Heart right ventricle (tissue), 16 donors: Measurements from ENCODE around the gene SIL1. TPM values are rescaled to one million over a fixed set of nuclear protein-coding genes. Genes with fewer than 3 reads are reported as not detected.

Experiments
- ATAC-seq, 8 donors: fragments of 200-7000 bp; cut with Tn5 transposase; one replicate each; pipeline ENCODE4 v1.9.1; 2020; ENCODE audit warnings: mild to moderate bottlenecking in 8 of 8, moderate library complexity in 8 of 8, moderate number of reproducible peaks in 1 of 8
- DNase-seq, 2 donors: peaks; one replicate each; pipeline ENCODE4 v3.0.0-alpha.2; 2020
- H3K27ac ChIP-seq, 10 donors: fragments of 200-600 bp; sonication (generic) in 2 of 10; one replicate each; pipeline versions ENCODE4 v1.5.0 to v1.8.0; 2020 to 2022; ENCODE audit warnings: mild to moderate bottlenecking in 3 of 10
- H3K27me3 ChIP-seq, 7 donors: fragments of 200-600 bp; one replicate each; pipeline ENCODE4 v1.8.0; 2021 to 2022; ENCODE audit warnings: mild to moderate bottlenecking in 2 of 7
- H3K36me3 ChIP-seq, 9 donors: fragments of 200-600 bp; sonication (generic) in 1 of 9; one replicate each; pipeline versions ENCODE4 v1.5.0 to v1.8.0; 2020 to 2022; ENCODE audit warnings: mild to moderate bottlenecking in 2 of 9
- H3K4me1 ChIP-seq, 9 donors: fragments of 200-600 bp; sonication (generic) in 1 of 9; one replicate each; pipeline versions ENCODE4 v1.5.0 to v1.8.0; 2020 to 2022; ENCODE audit warnings: mild to moderate bottlenecking in 4 of 9
- H3K4me3 ChIP-seq, 10 donors: fragments of 200-600 bp; sonication (generic) in 2 of 10; one replicate each; pipeline versions ENCODE4 v1.5.0 to v1.8.0; 2020 to 2022; ENCODE audit warnings: mild to moderate bottlenecking in 7 of 10, moderate library complexity in 2 of 10
- H3K9me3 ChIP-seq, 11 donors: fragments of 200-600 bp in 10 of 11; sonication (generic) in 2 of 11; one replicate each; pipeline versions ENCODE4 v1.5.0 to v1.8.0; 2013 to 2022; ENCODE audit warnings: mild to moderate bottlenecking in 2 of 11, control low read depth in 1 of 11, moderate library complexity in 1 of 11
- WGBS, 2 donors: extraction: QIAGEN DNeasy Blood & Tissue Kit; methylation state at CpG; one replicate each; pipeline ENCODE4 v1.1.7; 2013; ENCODE audit warnings: inconsistent platforms in 1 of 2; 5-methylcytosine and 5-hydroxymethylcytosine counted together
- intact Hi-C, 10 donors: fragments of 100-400 bp; cut with DNase I; formaldehyde crosslinking; loops; one replicate each; pipeline versions ENCODE4 v1.11.1 to v1.14.2; 2022
- polyA plus RNA-seq, 2 donors: library from polyadenylated mRNA; stranded (reverse); fragments of 200-250 nt; gene quantifications; one replicate each; pipeline ENCODE4 v1.2.3, GENCODE V29; 2013
- total RNA-seq, 10 donors: library from RNA; stranded (reverse); fragmentation: NEBNext Ultra II Directional in 3 of 10; extraction: Animal tissue kit (Norgen Biotek cat#: 25700) in 3 of 10; gene quantifications; one replicate each; pipeline versions ENCODE4 v1.2.1 to v1.2.4, GENCODE V29; 2021 to 2023
- TF ChIP-seq, protein P1 (sequence below), 9 donors: fragments of 200-600 bp; sonication (generic) in 2 of 9; IDR thresholded peaks; one replicate each; pipeline versions ENCODE4 v1.5.0 to v1.8.0; 2021 to 2022; ENCODE audit warnings: antibody characterized with exemption in 9 of 9, mild to moderate bottlenecking in 5 of 9, moderate library complexity in 1 of 9
- donor health status: Arrhythmogenic right ventricular cardiomyopathy.
- donor health status: ischemic (EF 13 %, LVEDD 7.1; RV severe dilation, severe dysfunction).
- donor health status: healthy with polysubstance abuse.
- donor health status: DM: no; HTN: yes; CAD: no.
- donor health status: DM: no; HTN: no; CAD: no.
- donor health status: ischemic (EF 25% LVEDD 6.9; RV normal size, moderate dysfunction).
- donor health status: ischemic (EF 25% LVEDD 5.7; RV mildly dilated, moderate dysfunction).
- donor health status: healthy.
- donor health status: DM: yes; HTN: yes; CAD: no.
- donor health status: Ischemic cardiomyopathy.
- donor health status: ischemic (EF 35%, LVEDD 5.7; RV mildly dilated, moderate dysfunction).
- donor health status: nonischemic (EF 11% LVEDD 7.7; RV severe dilation, severe dysfunction).
- donor health status: DM: yes; HTN: yes; CAD: no.
- donor health status: PGD.
- donor health status: ischemic (EF 29% LVEDD 5.4; RV normal size, mild dysfunction).
- donor health status: nonischemic (EF 23%, LVEDD 6.1; RV moderate dilation, normal function).

SIL1 gene
- total and polyA plus RNA-seq, 12 donors: 26.7 to 94.7 (median 44.3) TPM

DNA sequence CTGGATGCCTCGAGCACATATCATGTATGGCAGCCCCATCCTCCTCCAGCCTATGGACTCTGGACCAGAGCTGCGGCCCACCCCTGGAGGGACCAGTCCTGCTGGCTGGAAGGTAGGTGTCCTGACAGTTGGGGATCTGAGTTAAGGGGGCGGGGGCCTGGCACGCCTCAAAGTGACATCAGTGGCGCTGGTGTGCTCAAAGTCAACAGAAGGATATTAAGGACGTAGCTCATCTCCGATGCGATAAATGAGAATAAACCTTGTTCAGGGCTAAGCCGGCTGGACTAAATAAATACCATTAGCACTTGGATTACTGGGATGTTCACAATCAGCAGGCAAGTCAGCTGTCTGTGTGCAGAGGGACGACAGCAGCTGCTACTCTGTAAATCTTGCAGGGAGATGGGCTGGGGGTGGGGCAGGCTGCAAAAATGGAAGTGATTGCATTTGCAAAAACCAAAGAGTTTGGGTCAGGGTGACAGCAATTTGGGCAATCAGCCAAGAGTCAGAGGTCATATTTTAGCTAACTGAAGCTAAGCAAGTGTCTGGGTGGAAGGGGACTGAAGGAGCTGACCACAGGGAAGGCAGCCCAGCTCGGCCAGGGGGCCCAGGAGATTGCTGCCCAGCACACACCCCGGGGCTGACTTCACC lies 243.0 kb downstream of the SIL1 start:
- peaks cover 0 to 4% (median 0%) of the 10 kb centered on the region in 9 donors for H3K36me3 ChIP-seq
- no peak overlapping the region for H3K4me3 ChIP-seq
- H3K27ac ChIP-seq: peak overlapping the region in 9 of 10 donors; percentile 28 to 95 (median 86)
- TF ChIP-seq, protein P1, sequence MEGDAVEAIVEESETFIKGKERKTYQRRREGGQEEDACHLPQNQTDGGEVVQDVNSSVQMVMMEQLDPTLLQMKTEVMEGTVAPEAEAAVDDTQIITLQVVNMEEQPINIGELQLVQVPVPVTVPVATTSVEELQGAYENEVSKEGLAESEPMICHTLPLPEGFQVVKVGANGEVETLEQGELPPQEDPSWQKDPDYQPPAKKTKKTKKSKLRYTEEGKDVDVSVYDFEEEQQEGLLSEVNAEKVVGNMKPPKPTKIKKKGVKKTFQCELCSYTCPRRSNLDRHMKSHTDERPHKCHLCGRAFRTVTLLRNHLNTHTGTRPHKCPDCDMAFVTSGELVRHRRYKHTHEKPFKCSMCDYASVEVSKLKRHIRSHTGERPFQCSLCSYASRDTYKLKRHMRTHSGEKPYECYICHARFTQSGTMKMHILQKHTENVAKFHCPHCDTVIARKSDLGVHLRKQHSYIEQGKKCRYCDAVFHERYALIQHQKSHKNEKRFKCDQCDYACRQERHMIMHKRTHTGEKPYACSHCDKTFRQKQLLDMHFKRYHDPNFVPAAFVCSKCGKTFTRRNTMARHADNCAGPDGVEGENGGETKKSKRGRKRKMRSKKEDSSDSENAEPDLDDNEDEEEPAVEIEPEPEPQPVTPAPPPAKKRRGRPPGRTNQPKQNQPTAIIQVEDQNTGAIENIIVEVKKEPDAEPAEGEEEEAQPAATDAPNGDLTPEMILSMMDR (IDR thresholded peaks at IDR 0.05): no peak
- ATAC-seq (peak in 4 of 8 donors; percentile 1 to 18 (median 8)), DNase-seq (peak in 1 of 2 donors; percentile 69)
- intact Hi-C loops: loop anchor here in 1 of 10 donors (2.0 kb wide), 1 partner anchor 16 kb away; no protein-coding TSS in a partner anchor
- H3K4me1 ChIP-seq: peaks cover 38 to 62% (median 59%) of the 10 kb centered on the region in 9 donors
- WGBS, 2 donors: 45 to 54% methylated on average over 12 of the region's 12 CpGs
- H3K27me3 ChIP-seq: no peaks in the 10 kb centered on the region
- H3K9me3 ChIP-seq: no peaks in the 10 kb centered on the region

DNA sequence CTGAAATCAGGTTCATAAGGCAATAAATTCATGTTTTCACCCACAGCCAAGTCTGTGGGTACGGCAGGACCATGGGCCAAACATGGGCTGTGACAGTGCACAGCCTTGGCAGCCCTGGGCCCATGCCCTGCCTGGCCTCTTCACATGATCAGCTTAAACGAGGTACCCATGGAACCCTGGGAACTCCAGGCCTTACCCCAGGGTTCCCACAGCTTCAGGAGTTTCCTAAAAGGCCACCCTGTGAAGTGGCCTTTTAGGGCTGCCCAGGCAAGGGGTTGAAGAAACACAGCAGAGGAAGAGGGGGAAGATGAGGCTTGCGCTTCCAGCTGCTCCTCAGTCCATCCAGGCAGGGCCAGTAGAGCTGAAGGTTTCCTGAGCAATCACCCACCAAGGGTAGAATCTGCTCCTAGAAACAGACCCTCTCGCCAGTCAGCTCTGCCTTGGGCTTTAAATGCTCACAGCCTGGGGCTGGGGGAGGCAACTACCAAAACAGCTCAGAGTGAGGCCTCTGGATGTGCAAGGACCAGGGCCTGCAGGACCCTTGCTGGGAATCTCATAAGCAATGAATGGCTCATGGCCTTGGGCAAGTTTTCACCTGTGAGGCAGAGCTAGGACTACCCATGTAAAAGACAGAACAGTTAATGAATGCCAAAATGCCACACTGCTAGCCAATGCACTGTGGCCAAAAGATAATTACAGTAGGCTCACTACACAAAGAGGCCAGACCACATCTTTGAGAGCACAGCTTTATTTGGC lies 243.7 kb downstream of the SIL1 start:
- Histone ChIP-seq H3K36me3 (peaks cover 0 to 4% (median 0%) of the 10 kb centered on the region in 9 donors), H3K4me1 (peaks cover 38 to 69% (median 63%) of the 10 kb centered on the region in 9 donors), H3K4me3 (no peak overlapping the region), H3K9me3 (no peaks in the 10 kb centered on the region), H3K27me3 (no peaks in the 10 kb centered on the region), H3K27ac (peak overlapping the region; percentile 57 to 95 (median 86))
- intact Hi-C loops: loop anchor here in 1 of 10 donors (2.0 kb wide), 1 partner anchor 16 kb away; no protein-coding TSS in a partner anchor
- ATAC-seq (peak in 6 of 8 donors; percentile 4 to 40 (median 19)), DNase-seq (no peak)
- 78 to 79% methylated on average over 4 of the region's 4 CpGs for WGBS, 2 donors
- TF ChIP-seq, protein P1 (IDR thresholded peaks at IDR 0.05): no peak

DNA sequence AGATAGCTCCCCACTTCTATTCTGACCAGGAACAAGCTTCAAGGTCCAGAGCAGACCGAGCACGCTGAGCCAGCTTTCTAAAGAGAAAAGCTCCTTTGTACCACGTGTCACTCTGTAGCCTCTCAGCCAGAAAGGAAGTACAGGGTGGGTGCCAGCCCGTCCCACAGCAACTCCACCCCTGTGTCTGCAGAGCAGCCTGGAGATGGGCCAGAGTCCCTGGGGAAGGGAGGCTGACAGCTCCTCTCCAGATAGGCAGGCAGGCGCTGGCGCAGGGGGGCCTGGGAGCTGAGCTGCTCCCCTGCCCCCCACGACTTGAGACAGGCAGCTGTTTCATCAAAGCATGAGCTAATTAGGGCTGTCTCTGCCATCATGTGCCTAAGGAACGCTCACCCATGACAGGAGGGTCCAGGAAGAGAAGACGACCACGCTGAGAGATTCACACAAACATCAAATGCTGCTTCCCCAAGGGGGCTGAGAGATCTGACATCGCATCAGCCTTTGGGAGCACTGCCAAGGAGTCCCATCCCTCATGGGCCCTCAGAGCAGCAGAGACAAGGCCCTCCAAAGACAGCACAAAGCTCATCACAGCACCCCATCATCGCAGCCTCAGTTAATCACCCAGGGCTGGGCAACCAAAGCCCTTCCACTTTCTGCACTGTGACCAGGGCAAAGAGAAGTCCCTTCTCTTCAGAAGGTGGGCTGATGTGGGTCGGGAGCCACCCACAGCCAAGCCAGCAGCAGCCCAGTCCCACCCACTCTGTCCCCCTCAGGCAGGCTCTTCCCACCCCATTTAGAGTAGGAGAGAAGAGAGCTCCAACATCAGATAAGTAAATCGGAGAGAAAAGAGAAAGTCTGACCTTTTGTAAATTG lies 244.5 kb downstream of the SIL1 start:
- intact Hi-C loops: loop anchor here in 1 of 10 donors (2.0 kb wide), 1 partner anchor 17 kb away; no protein-coding TSS in a partner anchor
- Histone ChIP-seq H3K4me3 (no peak overlapping the region), H3K4me1 (peaks cover 39 to 77% (median 66%) of the 10 kb centered on the region in 9 donors), H3K36me3 (peaks cover 0 to 4% (median 0%) of the 10 kb centered on the region in 9 donors), H3K27me3 (no peaks in the 10 kb centered on the region), H3K9me3 (no peaks in the 10 kb centered on the region), H3K27ac (peak overlapping the region; percentile 57 to 95 (median 86))
- peak; percentile 90 to 91 for DNase-seq
- ATAC-seq: peak; percentile 87 to 96 (median 94)
- TF ChIP-seq, protein P1 (IDR thresholded peaks at IDR 0.05): no peak
- 19 to 23% methylated on average over 14 of the region's 14 CpGs for WGBS, 2 donors
